Nephron progenitor cell (in vitro differentiated cells): ENCODE measurements around the gene ART4.

Experiments used
- DNase-seq: peaks from one replicate; pipeline ENCODE4 v3.0.0; 2021
- H3K27ac Mint-ChIP-seq: 2 replicates; pipeline ENCODE4 v1.8.0; 2021; ENCODE audit warnings: mild to moderate bottlenecking, moderate library complexity, mixed read lengths
- H3K27me3 Mint-ChIP-seq: 2 replicates; pipeline ENCODE4 v1.8.0; 2021; ENCODE audit warnings: mild to moderate bottlenecking, low read depth, mixed read lengths; ENCODE audit not compliant: poor library complexity
- H3K36me3 Mint-ChIP-seq: 2 replicates; pipeline ENCODE4 v1.8.0; 2021; ENCODE audit warnings: low read depth, mixed read lengths
- H3K4me1 Mint-ChIP-seq: 2 replicates; pipeline ENCODE4 v1.8.0; 2021; ENCODE audit warnings: mixed read lengths
- H3K4me3 Mint-ChIP-seq: 2 replicates; pipeline ENCODE4 v1.8.0; 2021; ENCODE audit warnings: mild to moderate bottlenecking, moderate library complexity, mixed read lengths
- H3K9me3 Mint-ChIP-seq: 2 replicates; pipeline ENCODE4 v1.8.0; 2021; ENCODE audit warnings: mild to moderate bottlenecking, moderate library complexity, mixed read lengths
- TF ChIP-seq, protein P1 (sequence below): fragments of 200-600 bp; sonication (generic); IDR thresholded peaks from 2 replicates; pipeline ENCODE4 v1.5.0; 2021; ENCODE audit warnings: antibody characterized with exemption

Gene ART4

DNA sequence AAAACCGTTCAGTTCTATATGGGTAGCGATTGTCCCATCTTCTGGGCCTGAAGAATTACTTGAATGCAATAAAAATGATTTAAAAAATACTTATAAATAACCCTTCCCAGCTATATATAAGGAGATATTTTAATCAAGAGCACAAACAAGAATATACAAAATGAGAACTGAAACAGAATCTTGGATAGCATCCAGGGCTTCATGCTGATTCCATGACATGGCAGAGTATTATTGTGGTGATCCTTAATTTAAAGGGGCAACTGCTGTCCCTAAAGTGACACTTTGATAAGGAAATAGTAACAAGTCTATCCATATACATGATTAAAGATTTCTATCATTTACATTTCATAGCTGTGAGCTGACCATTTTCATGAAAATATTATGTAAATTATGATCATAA, 58.9 kb downstream of the ART4 start:
- TF ChIP-seq, protein P1, sequence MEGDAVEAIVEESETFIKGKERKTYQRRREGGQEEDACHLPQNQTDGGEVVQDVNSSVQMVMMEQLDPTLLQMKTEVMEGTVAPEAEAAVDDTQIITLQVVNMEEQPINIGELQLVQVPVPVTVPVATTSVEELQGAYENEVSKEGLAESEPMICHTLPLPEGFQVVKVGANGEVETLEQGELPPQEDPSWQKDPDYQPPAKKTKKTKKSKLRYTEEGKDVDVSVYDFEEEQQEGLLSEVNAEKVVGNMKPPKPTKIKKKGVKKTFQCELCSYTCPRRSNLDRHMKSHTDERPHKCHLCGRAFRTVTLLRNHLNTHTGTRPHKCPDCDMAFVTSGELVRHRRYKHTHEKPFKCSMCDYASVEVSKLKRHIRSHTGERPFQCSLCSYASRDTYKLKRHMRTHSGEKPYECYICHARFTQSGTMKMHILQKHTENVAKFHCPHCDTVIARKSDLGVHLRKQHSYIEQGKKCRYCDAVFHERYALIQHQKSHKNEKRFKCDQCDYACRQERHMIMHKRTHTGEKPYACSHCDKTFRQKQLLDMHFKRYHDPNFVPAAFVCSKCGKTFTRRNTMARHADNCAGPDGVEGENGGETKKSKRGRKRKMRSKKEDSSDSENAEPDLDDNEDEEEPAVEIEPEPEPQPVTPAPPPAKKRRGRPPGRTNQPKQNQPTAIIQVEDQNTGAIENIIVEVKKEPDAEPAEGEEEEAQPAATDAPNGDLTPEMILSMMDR: no peak
- Mint-ChIP-seq H3K27me3 (no peaks in the 10 kb centered on the region), H3K9me3 (no peaks in the 10 kb centered on the region), H3K27ac (no peak overlapping the region), H3K4me3 (no peak overlapping the region), H3K4me1 (no peaks in the 10 kb centered on the region), H3K36me3 (peaks cover 31% of the 10 kb centered on the region)
- no peak for DNase-seq

DNA sequence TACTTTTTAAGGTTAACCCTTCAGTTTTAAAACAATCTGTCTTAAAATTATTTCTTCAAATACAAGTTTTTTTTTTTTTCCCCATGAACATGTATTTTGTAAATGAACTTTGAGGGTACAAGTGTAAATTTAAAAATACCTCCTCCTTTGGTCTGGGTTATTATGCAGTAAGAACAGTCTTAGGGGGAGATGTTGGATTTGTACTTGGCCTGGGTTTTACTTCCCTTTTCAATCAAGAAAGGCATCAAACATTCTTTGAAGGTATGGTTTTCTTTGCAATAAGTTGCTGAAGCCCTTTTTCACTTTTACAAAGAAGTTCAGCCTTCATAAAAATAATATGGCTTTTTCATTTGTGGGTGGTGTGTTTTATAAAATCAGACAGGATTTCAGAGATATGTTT, 60.6 kb downstream of the ART4 start:
- Mint-ChIP-seq H3K4me3 (no peak overlapping the region), H3K27me3 (no peaks in the 10 kb centered on the region), H3K27ac (no peak overlapping the region), H3K4me1 (peaks cover 6% of the 10 kb centered on the region), H3K36me3 (peaks cover 18% of the 10 kb centered on the region), H3K9me3 (no peaks in the 10 kb centered on the region)
- TF ChIP-seq, protein P1: no peak
- no peak for DNase-seq

DNA sequence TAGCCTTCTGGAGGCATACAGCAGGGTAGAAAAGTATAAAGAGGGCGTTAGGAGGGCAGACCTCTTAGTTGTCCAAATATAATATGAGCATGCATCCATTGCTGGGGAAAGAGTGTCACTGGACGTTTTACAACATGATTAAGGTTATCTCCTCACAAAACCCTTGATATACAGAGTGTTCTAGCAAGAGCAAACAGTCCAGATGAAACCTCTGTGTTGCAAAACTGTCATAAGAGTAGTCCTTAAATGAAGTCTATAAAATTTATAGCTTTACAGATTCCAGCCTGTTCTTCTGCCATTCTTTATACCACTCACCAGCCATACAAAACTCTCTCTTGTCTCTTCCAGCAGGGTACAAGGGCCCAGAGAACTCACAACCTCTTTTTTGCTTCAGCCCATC, 61.8 kb downstream of the ART4 start:
- Mint-ChIP-seq H3K4me1 (peaks cover 18% of the 10 kb centered on the region), H3K27me3 (no peaks in the 10 kb centered on the region), H3K27ac (peak overlapping the region; percentile 40), H3K4me3 (no peak overlapping the region), H3K36me3 (peaks cover 6% of the 10 kb centered on the region), H3K9me3 (no peaks in the 10 kb centered on the region)
- no peak for DNase-seq
- TF ChIP-seq, protein P1: no peak

DNA sequence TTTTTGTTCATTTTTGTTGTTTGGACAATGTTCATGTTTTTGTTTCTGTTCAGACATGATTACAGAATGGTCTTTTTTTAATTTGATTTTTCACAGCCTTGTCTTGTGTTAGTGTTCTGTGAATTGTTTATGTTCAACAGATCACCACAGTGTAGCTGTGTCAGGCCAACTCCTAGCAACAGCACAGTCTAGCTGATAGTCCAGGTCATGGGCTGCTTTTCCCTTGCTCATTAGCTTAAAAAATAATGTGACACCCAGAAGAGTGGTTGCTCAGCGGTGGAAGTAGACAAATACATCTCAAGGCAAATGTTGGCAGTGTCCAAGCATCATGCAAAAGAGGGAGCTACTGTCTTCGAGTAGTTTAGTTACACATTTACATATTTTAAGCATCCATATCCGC, 62.5 kb downstream of the ART4 start:
- no peak overlapping the region for H3K27ac Mint-ChIP-seq
- no peaks in the 10 kb centered on the region for H3K9me3 Mint-ChIP-seq
- TF ChIP-seq, protein P1: no peak
- peaks cover 4% of the 10 kb centered on the region for H3K36me3 Mint-ChIP-seq
- DNase-seq: no peak
- no peak overlapping the region for H3K4me3 Mint-ChIP-seq
- H3K27me3 Mint-ChIP-seq: no peaks in the 10 kb centered on the region
- H3K4me1 Mint-ChIP-seq: peaks cover 25% of the 10 kb centered on the region

DNA sequence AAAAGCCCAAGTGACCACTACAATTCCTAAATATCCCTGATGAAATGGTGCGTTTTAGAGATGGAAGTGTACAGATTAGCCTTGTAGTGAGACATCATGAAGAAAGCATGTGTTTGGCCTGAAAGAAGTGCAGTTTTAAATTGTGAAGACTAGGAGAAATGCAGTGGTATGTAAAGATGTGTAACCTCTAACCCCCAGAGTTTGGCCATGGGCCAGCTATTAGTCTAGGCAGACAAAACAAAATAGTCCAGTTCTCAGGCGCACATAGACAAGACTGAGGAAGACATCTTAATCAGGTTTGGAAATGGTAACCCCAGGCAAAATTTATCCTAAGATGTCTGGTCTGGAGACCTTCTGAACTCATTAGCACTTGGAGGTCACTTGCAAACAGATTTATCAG, 63.5 kb downstream of the ART4 start:
- Mint-ChIP-seq H3K9me3 (no peaks in the 10 kb centered on the region), H3K36me3 (peaks cover 1% of the 10 kb centered on the region), H3K27ac (no peak overlapping the region), H3K4me3 (no peak overlapping the region), H3K27me3 (no peaks in the 10 kb centered on the region), H3K4me1 (peaks cover 36% of the 10 kb centered on the region)
- TF ChIP-seq, protein P1: no peak
- no peak for DNase-seq

DNA sequence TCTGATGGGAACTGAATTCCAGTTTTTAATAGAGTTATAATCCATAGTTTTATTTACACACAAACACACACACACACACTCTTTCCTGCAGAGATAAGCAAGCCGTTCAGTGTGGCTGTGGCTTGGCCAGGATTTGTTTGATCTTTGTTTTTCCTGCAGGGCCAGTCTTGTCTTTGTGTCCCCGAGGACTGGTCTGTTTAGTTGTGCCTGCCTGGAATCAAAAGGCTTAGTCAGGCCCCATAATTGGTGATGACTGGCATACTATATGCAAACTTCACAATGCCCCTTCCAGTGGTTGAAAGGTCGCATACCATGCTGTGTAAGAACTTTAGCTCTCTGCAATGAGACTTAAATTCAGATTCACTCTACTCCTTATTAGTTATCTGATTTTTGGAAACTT, 66.1 kb downstream of the ART4 start:
- Mint-ChIP-seq H3K9me3 (peaks cover under 1% of the 10 kb centered on the region), H3K36me3 (no peaks in the 10 kb centered on the region), H3K4me1 (peaks cover 48% of the 10 kb centered on the region), H3K4me3 (no peak overlapping the region), H3K27me3 (peaks cover 6% of the 10 kb centered on the region), H3K27ac (no peak overlapping the region)
- TF ChIP-seq, protein P1: no peak
- no peak for DNase-seq
